Omental fat pad (tissue), 4 donors: ENCODE results near the gene OR5B3. TPM values are rescaled to one million over a fixed set of nuclear protein-coding genes. Genes with fewer than 3 reads are reported as not detected.
"Not testable (repeated sequence)": the region's sequence is repeated elsewhere in the genome, so short reads cannot be mapped to it uniquely, and the experiment has no call there.

Experiments used
- ATAC-seq: fragments of 150-250 bp; one replicate; pipeline ENCODE4 v1.9.1; 2016; ENCODE audit warnings: mild to moderate bottlenecking, moderate library complexity; ENCODE audit not compliant: low FRiP score
- DNase-seq: peaks from one replicate; pipeline ENCODE4 v3.0.0-alpha.2; 2019; ENCODE audit warnings: low spot score
- CTCF ChIP-seq, 3 donors: fragments of 450-650 bp; IDR thresholded peaks; one replicate each; pipeline ENCODE4 v1.5.1; 2016 to 2017; ENCODE audit warnings: antibody characterized with exemption in 3 of 3, mild to moderate bottlenecking in 3 of 3, moderate library complexity in 2 of 3
- total RNA-seq, 4 donors: library from RNA; depleted of rRNA; stranded (reverse); fragments of >200 nt; gene quantifications; one replicate each; pipeline ENCODE4 v1.1.0, GENCODE V29; 2016

The OR5B3 gene
- total RNA-seq, 4 donors from 2014 or later = not detected

DNA sequence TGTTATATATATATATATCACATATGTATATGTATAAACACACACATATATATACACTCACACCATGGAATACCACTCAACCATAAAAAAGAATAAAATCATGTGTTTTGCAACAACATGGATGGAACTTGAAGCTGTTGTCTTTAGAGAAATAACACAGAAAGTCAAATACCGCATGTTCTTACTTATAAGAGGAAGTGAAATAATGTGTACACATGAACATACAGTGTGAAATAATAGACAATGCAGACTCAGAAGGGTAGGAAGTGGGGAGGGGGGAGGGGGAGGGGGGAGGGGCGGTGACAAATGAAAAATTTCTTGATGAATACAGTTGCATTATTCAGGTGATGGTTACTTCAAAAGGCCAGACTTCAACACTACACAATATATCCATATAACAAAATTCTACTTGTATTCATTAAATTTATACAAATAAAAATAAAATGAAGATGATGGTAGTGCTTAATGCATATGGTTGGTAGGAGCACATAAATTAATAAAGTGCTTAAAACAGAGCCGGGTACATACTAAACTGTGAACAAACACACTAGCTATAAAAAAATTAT lies 27.0 kb upstream of the OR5B3 start:
- no peak for TF ChIP-seq CTCF (IDR thresholded peaks at IDR 0.05)
- ATAC-seq (no peak), DNase-seq (no peak)

DNA sequence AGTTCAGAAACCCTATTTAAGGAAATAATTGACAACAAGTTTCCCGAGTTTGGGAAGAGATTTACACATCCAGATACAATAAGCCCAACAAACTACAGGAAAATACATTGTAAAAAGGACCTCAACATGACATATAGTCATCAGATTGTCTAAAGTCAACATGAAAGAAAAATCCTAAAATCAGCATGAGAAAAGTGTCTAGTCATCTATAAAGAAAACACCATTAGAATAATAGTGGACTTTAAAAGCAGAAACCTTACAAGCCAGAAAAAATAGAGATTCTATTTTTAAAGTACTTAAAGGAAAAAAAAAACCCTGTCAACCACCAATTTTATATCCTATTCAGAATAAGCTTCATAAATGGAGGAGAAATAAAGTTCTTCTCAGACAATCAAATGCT lies 22.6 kb upstream of the OR5B3 start:
- no peak for TF ChIP-seq CTCF (IDR thresholded peaks at IDR 0.05)
- DNase-seq = no peak
- ATAC-seq = no peak

- TF ChIP-seq CTCF (IDR thresholded peaks at IDR 0.05) = no peak
- no peak for ATAC-seq
- no peak for DNase-seq
Measured at GRCh38 chr11:58428021-58428420, 21.3 kb upstream of the OR5B3 start, which contains the start of gene OR5B2. TSS of gene OR5B2 (minus strand) at chr11:58428121. CDS start at chr11:58423261, 4,860 bp downstream.

DNA sequence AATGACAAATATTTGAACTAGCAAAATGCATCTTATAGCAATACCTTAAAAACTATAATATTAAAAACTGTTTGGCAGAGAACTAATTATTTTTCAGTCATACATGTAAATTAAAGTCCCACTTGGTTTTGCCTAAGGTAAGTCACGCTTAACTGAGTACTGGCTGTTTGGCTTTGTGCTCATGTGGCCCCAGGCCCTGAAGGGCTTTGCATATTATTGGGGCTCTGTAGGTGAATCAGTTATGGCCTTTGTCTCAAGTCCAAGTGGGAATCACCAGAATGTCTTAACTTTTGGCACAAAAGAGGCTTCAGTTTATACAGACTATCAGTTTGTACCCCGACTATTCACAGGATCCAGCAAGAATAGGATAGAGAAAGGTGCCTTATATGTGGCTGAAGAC lies 7.1 kb downstream of the OR5B3 start:
- ATAC-seq, DNase-seq: not testable (repeated sequence)

DNA sequence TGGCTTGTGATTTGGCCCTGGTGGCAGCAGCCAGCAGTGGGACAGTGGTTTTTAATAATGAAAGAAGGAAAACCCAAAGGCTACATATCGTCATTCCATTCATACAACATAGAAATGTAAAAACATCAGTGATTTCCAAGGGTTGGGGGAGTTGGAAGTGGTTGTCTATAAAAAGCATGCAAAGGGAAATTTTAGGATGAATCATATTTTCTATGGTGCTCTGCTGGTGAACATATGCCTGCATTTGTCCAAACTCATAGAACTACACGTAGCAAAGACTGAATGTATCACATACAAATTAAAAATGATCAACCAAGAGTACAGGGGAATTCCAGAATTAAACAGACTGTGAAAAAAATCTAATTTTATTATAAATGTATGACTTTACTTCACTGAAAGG lies 11.1 kb downstream of the OR5B3 start:
- DNase-seq (no peak), ATAC-seq (no peak)
- no peak for TF ChIP-seq CTCF (IDR thresholded peaks at IDR 0.05)

- DNase-seq = no peak
- no peak for TF ChIP-seq CTCF (IDR thresholded peaks at IDR 0.05)
- peak; percentile 32 for ATAC-seq
Measured at GRCh38 chr11:58394195-58394594, 12.5 kb downstream of the OR5B3 start.

- ATAC-seq = no peak
- TF ChIP-seq CTCF (IDR thresholded peaks at IDR 0.05) = no peak
- no peak for DNase-seq
Measured at GRCh38 chr11:58392746-58393145, 13.9 kb downstream of the OR5B3 start.
